ENCODE data around the gene NCKAP5.

- TF ChIP-seq LEF1 (IDR thresholded peaks at IDR 0.05; ENCODE audit: borderline replicate concordance) (no peak), BHLHE40 (IDR thresholded peaks at IDR 0.05; ENCODE audit: borderline replicate concordance) (no peak), ELF4 (IDR thresholded peaks at IDR 0.05) (no peak), FOXK2 (IDR thresholded peaks at IDR 0.05) (no peak), FOXM1 (IDR thresholded peaks at IDR 0.05; ENCODE audit: borderline replicate concordance) (no peak), L3MBTL2 (conservative IDR thresholded peaks at IDR 0.05) (no peak), SUZ12 (IDR thresholded peaks at IDR 0.05) (no peak), NFRKB (IDR thresholded peaks at IDR 0.05) (no peak), SP1 (IDR thresholded peaks at IDR 0.05) (no peak), TARDBP (IDR thresholded peaks at IDR 0.05) (no peak)
- TF ChIP-seq, protein P1, sequence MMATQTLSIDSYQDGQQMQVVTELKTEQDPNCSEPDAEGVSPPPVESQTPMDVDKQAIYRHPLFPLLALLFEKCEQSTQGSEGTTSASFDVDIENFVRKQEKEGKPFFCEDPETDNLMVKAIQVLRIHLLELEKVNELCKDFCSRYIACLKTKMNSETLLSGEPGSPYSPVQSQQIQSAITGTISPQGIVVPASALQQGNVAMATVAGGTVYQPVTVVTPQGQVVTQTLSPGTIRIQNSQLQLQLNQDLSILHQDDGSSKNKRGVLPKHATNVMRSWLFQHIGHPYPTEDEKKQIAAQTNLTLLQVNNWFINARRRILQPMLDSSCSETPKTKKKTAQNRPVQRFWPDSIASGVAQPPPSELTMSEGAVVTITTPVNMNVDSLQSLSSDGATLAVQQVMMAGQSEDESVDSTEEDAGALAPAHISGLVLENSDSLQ (IDR thresholded peaks at IDR 0.05): no peak
Measured at GRCh38 chr2:132740081-132740720, 828.1 kb downstream of the NCKAP5 start.

All from HEK293T (cell line).